ENCODE measurements around the gene PDXK. TPM values are rescaled to one million over a fixed set of nuclear protein-coding genes. Genes with fewer than 3 reads are reported as not detected.

The PDXK gene
- total and polyA plus RNA-seq, 2 donors (not counting 3 experiments of a cell fraction or from before 2014, with no cell fraction given): 44.2 to 59.1 TPM

DNA sequence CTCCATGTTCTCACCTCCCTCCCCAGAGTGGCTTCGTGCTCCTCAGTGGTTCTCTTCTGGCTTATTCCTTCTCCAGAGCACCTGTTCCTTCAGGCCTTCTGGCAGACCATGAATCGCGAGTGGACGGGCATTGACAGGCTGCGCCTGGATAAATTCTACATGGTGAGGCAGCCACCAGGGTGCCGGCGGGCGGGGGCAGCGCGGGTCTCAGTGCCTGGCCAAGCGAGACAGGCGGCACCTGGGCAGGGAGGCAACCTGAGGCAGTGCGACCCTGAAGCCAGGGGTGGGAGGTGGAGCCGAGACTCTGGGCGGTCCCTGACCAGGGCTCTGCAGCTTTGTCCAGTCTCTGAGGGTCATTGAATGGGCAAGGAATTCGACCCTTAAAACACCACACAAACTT is 74.3 kb downstream of the PDXK start:
- H3K4me1 ChIP-seq (ENCODE audit: control insufficient read depth, extremely low read depth, insufficient read depth, low read length): peaks cover 7% of the 10 kb centered on the region
- BruUV-seq (replicated peaks): no TSS peak

DNA sequence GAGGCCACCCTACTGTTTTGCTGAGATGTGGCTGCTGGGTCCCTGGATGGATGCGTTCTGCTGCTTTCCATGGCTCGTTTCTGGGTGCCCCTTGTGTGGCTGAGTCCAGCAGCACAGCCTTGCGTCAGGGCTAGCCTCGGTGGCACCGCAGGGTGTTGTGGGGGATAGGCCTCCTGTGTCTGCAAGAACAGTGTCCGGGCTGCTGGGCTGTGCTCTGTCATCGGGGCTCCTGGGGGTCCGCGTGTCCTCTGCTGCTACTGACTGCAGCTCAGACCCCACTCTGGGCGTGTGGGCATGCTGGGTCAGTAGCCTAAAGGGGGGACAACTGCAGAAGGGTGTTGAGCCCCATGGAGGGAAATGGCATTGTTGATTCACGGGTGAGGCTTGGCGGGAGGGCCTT is 75.4 kb downstream of the PDXK start:
- ChIA-PET POLR2A (no interaction called here), CTCF (no interaction called here)
- H3K9me1 ChIP-seq (replicated peaks; ENCODE audit: control insufficient read depth, extremely low read depth, insufficient read depth, low read length): no peaks in the 10 kb centered on the region
- intact Hi-C loops (cut with micrococcal nuclease): no loop called here
- no peak overlapping the region for H3K27ac ChIP-seq (ENCODE audit: insufficient read depth, low read depth, low read length)
- H3K4me1 ChIP-seq (ENCODE audit: control insufficient read depth, extremely low read depth, insufficient read depth, low read length): peaks cover 7% of the 10 kb centered on the region
- DNase-seq (ENCODE audit: low read depth, low spot score) (no peak), FAIRE-seq (no peak)
- H3K9ac ChIP-seq (replicated peaks; ENCODE audit: extremely low read depth, insufficient read depth, low read length): no peak overlapping the region
- H3K4me3 ChIP-seq (replicated peaks in 1 of 3; ENCODE audit: insufficient read depth in 1 of 3, low read depth in 1 of 3, low read length in 3 of 3): no peak overlapping the region
- H3K9me3 ChIP-seq (replicated peaks; ENCODE audit: control insufficient read depth, insufficient read depth, low read length): no peaks in the 10 kb centered on the region
- no peaks in the 10 kb centered on the region for H4K20me1 ChIP-seq (replicated peaks; ENCODE audit: control insufficient read depth, extremely low read depth, insufficient read depth, low read length)
- BruUV-seq (replicated peaks): no TSS peak
- dilution Hi-C loops (cut with MboI; ENCODE audit: extremely low pct_ligation_motif_present, low sequenced_read_pairs): no loop called here
- TF ChIP-seq, protein P1, sequence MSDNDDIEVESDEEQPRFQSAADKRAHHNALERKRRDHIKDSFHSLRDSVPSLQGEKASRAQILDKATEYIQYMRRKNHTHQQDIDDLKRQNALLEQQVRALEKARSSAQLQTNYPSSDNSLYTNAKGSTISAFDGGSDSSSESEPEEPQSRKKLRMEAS (IDR thresholded peaks at IDR 0.05; ENCODE audit: insufficient read depth, insufficient read length): no peak
- TF ChIP-seq POLR2A (IDR thresholded peaks at IDR 0.05; ENCODE audit: low read depth, low read length) (no peak), EZH2 (IDR thresholded peaks at IDR 0.05; ENCODE audit: borderline replicate concordance, low read depth, low read length, severe bottlenecking) (no peak), GATA2 (IDR thresholded peaks at IDR 0.05; ENCODE audit: insufficient read depth, insufficient read length, low read depth, low read length) (no peak)
- H3K79me2 ChIP-seq (ENCODE audit: control insufficient read depth, insufficient read depth, low read length): peaks cover 52% of the 10 kb centered on the region
- no peaks in the 10 kb centered on the region for H3K27me3 ChIP-seq (ENCODE audit: control insufficient read depth in 2 of 2, insufficient read depth in 2 of 2, low read length in 2 of 2)
- H3K4me2 ChIP-seq (ENCODE audit: insufficient read depth, low read length): no peak overlapping the region
- H3K36me3 ChIP-seq (ENCODE audit: control insufficient read depth in 2 of 2, extremely low read depth in 1 of 2, insufficient read depth in 2 of 2, low read length in 2 of 2): peaks cover 23 to 56% of the 10 kb centered on the region in 2 experiments
- no peak overlapping the region for H2AFZ ChIP-seq (ENCODE audit: low read depth, low read length)

More for the DNA sequence above, 74.3 kb downstream of the PDXK start:
- H3K36me3 ChIP-seq (ENCODE audit: control insufficient read depth in 2 of 2, extremely low read depth in 1 of 2, insufficient read depth in 2 of 2, low read length in 2 of 2): peaks cover 22 to 46% of the 10 kb centered on the region in 2 experiments
- no peaks in the 10 kb centered on the region for H4K20me1 ChIP-seq (replicated peaks; ENCODE audit: control insufficient read depth, extremely low read depth, insufficient read depth, low read length)
- no peak overlapping the region for H3K27ac ChIP-seq (ENCODE audit: insufficient read depth, low read depth, low read length)
- intact Hi-C loops (cut with micrococcal nuclease): no loop called here
- no peak overlapping the region for H3K4me3 ChIP-seq (replicated peaks in 1 of 3; ENCODE audit: insufficient read depth in 1 of 3, low read depth in 1 of 3, low read length in 3 of 3)
- no peak overlapping the region for H2AFZ ChIP-seq (ENCODE audit: low read depth, low read length)
- no peak for FAIRE-seq
- dilution Hi-C loops (cut with MboI; ENCODE audit: extremely low pct_ligation_motif_present, low sequenced_read_pairs): no loop called here
- TF ChIP-seq, protein P2, sequence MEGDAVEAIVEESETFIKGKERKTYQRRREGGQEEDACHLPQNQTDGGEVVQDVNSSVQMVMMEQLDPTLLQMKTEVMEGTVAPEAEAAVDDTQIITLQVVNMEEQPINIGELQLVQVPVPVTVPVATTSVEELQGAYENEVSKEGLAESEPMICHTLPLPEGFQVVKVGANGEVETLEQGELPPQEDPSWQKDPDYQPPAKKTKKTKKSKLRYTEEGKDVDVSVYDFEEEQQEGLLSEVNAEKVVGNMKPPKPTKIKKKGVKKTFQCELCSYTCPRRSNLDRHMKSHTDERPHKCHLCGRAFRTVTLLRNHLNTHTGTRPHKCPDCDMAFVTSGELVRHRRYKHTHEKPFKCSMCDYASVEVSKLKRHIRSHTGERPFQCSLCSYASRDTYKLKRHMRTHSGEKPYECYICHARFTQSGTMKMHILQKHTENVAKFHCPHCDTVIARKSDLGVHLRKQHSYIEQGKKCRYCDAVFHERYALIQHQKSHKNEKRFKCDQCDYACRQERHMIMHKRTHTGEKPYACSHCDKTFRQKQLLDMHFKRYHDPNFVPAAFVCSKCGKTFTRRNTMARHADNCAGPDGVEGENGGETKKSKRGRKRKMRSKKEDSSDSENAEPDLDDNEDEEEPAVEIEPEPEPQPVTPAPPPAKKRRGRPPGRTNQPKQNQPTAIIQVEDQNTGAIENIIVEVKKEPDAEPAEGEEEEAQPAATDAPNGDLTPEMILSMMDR (IDR thresholded peaks at IDR 0.05; ENCODE audit: extremely low read depth in 1 of 2, insufficient read depth in 1 of 2, low read depth in 1 of 2, low read length in 2 of 2): no peak
- TF ChIP-seq POLR2AphosphoS5 (IDR thresholded peaks at IDR 0.05; ENCODE audit: insufficient read depth, low read depth, low read length): no peak
- no peak for TF ChIP-seq GATA2 (IDR thresholded peaks at IDR 0.05; ENCODE audit: insufficient read depth, insufficient read length, low read depth, low read length)
- CTCF ChIA-PET: interaction anchor here (1.0 kb wide), 1 partner anchor 13 kb away, joined by 3 read pairs; no protein-coding TSS in a partner anchor
- H3K9me1 ChIP-seq (replicated peaks; ENCODE audit: control insufficient read depth, extremely low read depth, insufficient read depth, low read length): no peaks in the 10 kb centered on the region
- no peak for DNase-seq (ENCODE audit: low read depth, low spot score)
- peaks cover 52% of the 10 kb centered on the region for H3K79me2 ChIP-seq (ENCODE audit: control insufficient read depth, insufficient read depth, low read length)
- H3K4me2 ChIP-seq (ENCODE audit: insufficient read depth, low read length): no peak overlapping the region
- no peaks in the 10 kb centered on the region for H3K9me3 ChIP-seq (replicated peaks; ENCODE audit: control insufficient read depth, insufficient read depth, low read length)
- no peaks in the 10 kb centered on the region for H3K27me3 ChIP-seq (ENCODE audit: control insufficient read depth in 2 of 2, insufficient read depth in 2 of 2, low read length in 2 of 2)
- POLR2A ChIA-PET: no interaction called here
- no peak overlapping the region for H3K9ac ChIP-seq (replicated peaks; ENCODE audit: extremely low read depth, insufficient read depth, low read length)

Data from endothelial cell of umbilical vein (primary cell).